AG09309 (cell line): ENCODE measurements around the gene SIL1.
"Not testable (repeated sequence)": the region's sequence is repeated elsewhere in the genome, so short reads cannot be mapped to it uniquely, and the experiment has no call there.

ENCODE experiments used
- DNase-seq: peaks from one replicate; pipeline ENCODE4 v3.0.0-alpha.2; 2010; ENCODE audit warnings: low read depth
- H3K4me3 ChIP-seq: 2 replicates; pipeline ENCODE4 v1.5.1; 2011; ENCODE audit warnings: mild to moderate bottlenecking, low read depth, low read length, moderate library complexity; ENCODE audit not compliant: control insufficient read depth
- CTCF ChIP-seq: IDR thresholded peaks from 2 replicates; pipeline ENCODE4 v1.5.1; 2011; ENCODE audit warnings: mild to moderate bottlenecking, low read depth, low read length, inconsistent platforms; ENCODE audit not compliant: insufficient read depth, control insufficient read depth; ENCODE audit errors: missing control alignments

SIL1 gene

DNA sequence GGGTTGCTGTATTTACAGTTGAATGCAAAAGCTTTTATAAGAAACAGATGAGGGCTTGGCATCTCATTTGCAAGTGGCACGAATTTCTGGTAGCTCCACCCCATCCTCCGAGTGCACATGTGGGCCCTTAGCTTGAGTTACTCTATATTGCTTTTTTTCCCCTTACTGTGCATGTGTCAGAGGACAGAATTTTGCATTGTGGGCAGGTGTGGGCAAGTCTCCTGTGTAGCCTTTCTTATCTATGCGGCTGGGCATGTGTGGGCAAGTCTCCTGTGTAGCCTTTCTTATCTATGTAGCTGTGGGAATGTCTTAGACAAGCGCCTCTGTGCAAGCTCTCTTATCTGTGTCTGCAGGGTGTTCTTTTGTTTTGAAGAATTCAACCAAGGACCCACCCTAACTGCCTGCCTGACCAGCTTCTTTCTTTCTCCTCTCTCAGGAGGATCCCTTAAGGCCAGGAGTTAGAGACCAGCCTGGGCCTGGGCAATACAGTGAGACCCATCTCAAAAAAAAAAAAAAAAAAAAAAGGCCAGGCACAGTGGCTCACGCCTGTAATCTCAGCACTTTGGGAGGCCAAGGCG is 34.1 kb upstream of the SIL1 start:
- DNase-seq: no peak
- no peak overlapping the region for H3K4me3 ChIP-seq
- TF ChIP-seq CTCF: no peak

GRCh38 chr5:139228201-139228803 is 30.1 kb upstream of the SIL1 start:
- TF ChIP-seq CTCF: no peak
- no peak for DNase-seq
- H3K4me3 ChIP-seq: no peak overlapping the region

DNA sequence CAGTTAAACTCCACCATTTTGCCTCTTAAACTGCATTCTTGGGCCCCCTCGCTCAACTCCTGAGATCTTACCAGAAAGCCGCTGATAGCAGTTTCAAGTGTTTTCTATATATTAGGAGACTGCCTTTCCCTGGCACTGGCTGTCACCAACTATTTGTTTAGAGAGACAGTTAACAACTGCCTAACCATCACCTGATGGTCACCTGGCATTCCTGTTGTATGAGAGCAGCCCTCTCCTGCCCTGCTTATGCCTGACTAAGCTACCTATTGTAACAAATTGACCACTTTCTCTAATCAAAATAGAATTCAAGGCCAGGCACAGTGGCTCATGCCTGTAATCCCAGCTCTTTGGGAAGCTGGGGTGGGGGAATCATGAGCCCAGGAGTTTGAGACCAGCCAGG is 28.0 kb upstream of the SIL1 start:
- H3K4me3 ChIP-seq: no peak overlapping the region
- no peak for DNase-seq
- TF ChIP-seq CTCF: no peak

- no peak for DNase-seq
- no peak for TF ChIP-seq CTCF
- no peak overlapping the region for H3K4me3 ChIP-seq
Measured at GRCh38 chr5:139223481-139223880, 25.3 kb upstream of the SIL1 start.

GRCh38 chr5:139222346-139222745 is 24.2 kb upstream of the SIL1 start:
- TF ChIP-seq CTCF: no peak
- no peak for DNase-seq
- H3K4me3 ChIP-seq: no peak overlapping the region

- DNase-seq, H3K4me3 ChIP-seq: not testable (repeated sequence)
Measured at GRCh38 chr5:139218038-139218437, 19.9 kb upstream of the SIL1 start.

GRCh38 chr5:139215107-139215975 is 17.2 kb upstream of the SIL1 start:
- no peak for TF ChIP-seq CTCF
- DNase-seq: no peak
- H3K4me3 ChIP-seq: no peak overlapping the region
